Uterus (tissue), 2 donors: ENCODE data around the gene ST8SIA2.

ENCODE experiments used
- CTCF ChIP-seq, 4 experiments: fragments of 200-600 bp in 2 of 4; fragments of 450-650 bp in 2 of 4; sonication (generic) in 2 of 4; IDR thresholded peaks; one replicate each; pipeline ENCODE4 v1.5.1; 2016 to 2019; ENCODE audit warnings: antibody characterized with exemption in 4 of 4, mild to moderate bottlenecking in 2 of 4, moderate library complexity in 1 of 4
- POLR2A ChIP-seq, 2 donors: fragments of 450-650 bp; IDR thresholded peaks; one replicate each; pipeline ENCODE4 v1.6.1; 2016; ENCODE audit warnings: antibody characterized with exemption in 2 of 2, mild to moderate bottlenecking in 1 of 2, moderate library complexity in 1 of 2

GRCh38 chr15:92365906-92366305 lies 27.8 kb upstream of the ST8SIA2 start:
- TF ChIP-seq CTCF (IDR thresholded peaks at IDR 0.05), result no peak
- TF ChIP-seq POLR2A (IDR thresholded peaks at IDR 0.05), result no peak
